GM23338 (cell line): ENCODE data around the gene PDZK1IP1. TPM values are rescaled to one million over a fixed set of nuclear protein-coding genes. Genes with fewer than 3 reads are reported as not detected.
A peak's percentile ranks its signal among the peaks of the same experiment; 100 is the strongest.

ENCODE experiments used
- ATAC-seq: fragments of 200-7000 bp; cut with Tn5 transposase; 3 replicates; pipeline ENCODE4 v1.9.1; 2020
- DNase-seq: peaks from one replicate; pipeline ENCODE4 v3.0.0-alpha.2; 2015; ENCODE audit warnings: low spot score
- H2AFZ ChIP-seq: fragments of 200-600 bp; sonication (generic); 2 replicates; pipeline ENCODE4 v1.8.0; 2016; ENCODE audit warnings: antibody characterized with exemption, mild to moderate bottlenecking, moderate library complexity
- H3F3A ChIP-seq: fragments of 200-600 bp; sonication (generic); replicated peaks from 2 replicates; pipeline ENCODE4 v1.8.0; 2017; ENCODE audit warnings: antibody characterized with exemption, mixed run types, low read depth
- H3K27ac ChIP-seq: fragments of 200-600 bp; sonication (generic); 2 replicates; pipeline ENCODE4 v1.6.1; 2016; ENCODE audit warnings: low read depth
- H3K27me3 ChIP-seq: fragments of 200-600 bp; sonication (generic); 2 replicates; pipeline ENCODE4 v1.8.0; 2016; ENCODE audit warnings: mild to moderate bottlenecking, mixed run types, moderate library complexity; ENCODE audit not compliant: insufficient read depth
- H3K36me3 ChIP-seq: fragments of 200-600 bp; sonication (generic); 2 replicates; pipeline ENCODE4 v1.8.0; 2016; ENCODE audit warnings: mild to moderate bottlenecking; ENCODE audit not compliant: insufficient read depth
- H3K4me1 ChIP-seq: fragments of 200-600 bp; sonication (generic); 2 replicates; pipeline ENCODE4 v1.8.0; 2016; ENCODE audit warnings: mild to moderate bottlenecking, moderate library complexity; ENCODE audit not compliant: insufficient read depth
- H3K4me2 ChIP-seq: fragments of 200-600 bp; sonication (generic); 2 replicates; pipeline ENCODE4 v1.7.1; 2017; ENCODE audit warnings: mixed run types
- H3K4me3 ChIP-seq: fragments of 200-600 bp; sonication (generic); 2 replicates; pipeline ENCODE4 v1.6.1; 2016; ENCODE audit warnings: mixed run types
- H3K79me2 ChIP-seq: fragments of 200-600 bp; sonication (generic); replicated peaks from 2 replicates; pipeline ENCODE4 v1.8.0; 2017; ENCODE audit warnings: mild to moderate bottlenecking; ENCODE audit not compliant: insufficient read depth
- H3K9me2 ChIP-seq: fragments of 200-600 bp; sonication (generic); 2 replicates; pipeline ENCODE4 v1.8.0; 2017; ENCODE audit not compliant: insufficient read depth
- H4K20me1 ChIP-seq: fragments of 200-600 bp; sonication (generic); replicated peaks from 2 replicates; pipeline ENCODE4 v1.8.0; 2017; ENCODE audit warnings: mild to moderate bottlenecking; ENCODE audit not compliant: insufficient read depth
- H3K27ac Mint-ChIP-seq: 2 replicates; pipeline ENCODE4 v1.8.0; 2020; ENCODE audit warnings: inconsistent platforms, mild to moderate bottlenecking, moderate library complexity, mixed read lengths
- H3K27me3 Mint-ChIP-seq: 3 replicates; pipeline ENCODE4 v1.8.0; 2022; ENCODE audit warnings: low read depth, mild to moderate bottlenecking, moderate library complexity, mixed read lengths, inconsistent platforms; ENCODE audit not compliant: insufficient read depth, poor library complexity
- H3K36me3 Mint-ChIP-seq: 3 replicates; pipeline ENCODE4 v1.8.0; 2021; ENCODE audit warnings: low read depth, mild to moderate bottlenecking, inconsistent platforms, moderate library complexity, mixed read lengths
- H3K4me1 Mint-ChIP-seq: 3 replicates; pipeline ENCODE4 v1.8.0; 2020; ENCODE audit warnings: mild to moderate bottlenecking, inconsistent platforms, mixed read lengths
- H3K4me3 Mint-ChIP-seq: 3 replicates; pipeline ENCODE4 v1.8.0; 2021; ENCODE audit warnings: moderate library complexity, mild to moderate bottlenecking, inconsistent platforms, mixed read lengths
- H3K9me3 Mint-ChIP-seq: 3 replicates; pipeline ENCODE4 v1.8.0; 2020; ENCODE audit warnings: moderate library complexity, mild to moderate bottlenecking, inconsistent platforms, mixed read lengths
- CREB1 ChIP-seq: fragments of 250-450 bp; sonication (Bioruptor Pico); IDR thresholded peaks from 2 replicates; pipeline ENCODE4 v1.5.0; 2020; ENCODE audit warnings: low read depth, mild to moderate bottlenecking, moderate library complexity
- EZH2 ChIP-seq: fragments of 200-600 bp; sonication (generic); IDR thresholded peaks from one replicate; pipeline ENCODE4 v1.8.0; 2017; ENCODE audit warnings: antibody characterized with exemption, mild to moderate bottlenecking, low read depth; ENCODE audit not compliant: unreplicated experiment
- EZH2phosphoT487 ChIP-seq: fragments of 200-600 bp; sonication (generic); IDR thresholded peaks from one replicate; pipeline ENCODE4 v1.8.1; 2018; ENCODE audit warnings: antibody characterized with exemption; ENCODE audit not compliant: unreplicated experiment
- JUNB ChIP-seq: IDR thresholded peaks from one replicate; pipeline ENCODE4 v1.6.1; 2016; ENCODE audit warnings: antibody characterized with exemption; ENCODE audit not compliant: unreplicated experiment
- NANOG ChIP-seq: IDR thresholded peaks from 2 replicates; pipeline ENCODE4 v1.6.1; 2016; ENCODE audit warnings: antibody characterized with exemption, borderline replicate concordance
- POLR2AphosphoS5 ChIP-seq: IDR thresholded peaks from 2 replicates; pipeline ENCODE4 v1.6.1; 2016; ENCODE audit warnings: antibody characterized with exemption, low read depth
- ZNF114 ChIP-seq: fragments of 250-450 bp; sonication (Bioruptor Pico); IDR thresholded peaks from 2 replicates; pipeline ENCODE4 v1.5.0; 2020; ENCODE audit warnings: mild to moderate bottlenecking, moderate library complexity
- ZNF331 ChIP-seq: fragments of 250-450 bp; sonication (Bioruptor Pico); IDR thresholded peaks from 2 replicates; pipeline ENCODE4 v1.5.0; 2020; ENCODE audit warnings: low read depth, mild to moderate bottlenecking, moderate library complexity
- ZNF462 ChIP-seq: fragments of 250-450 bp; sonication (Bioruptor Pico); IDR thresholded peaks from 2 replicates; pipeline ENCODE4 v1.5.0; 2020; ENCODE audit warnings: mild to moderate bottlenecking, moderate library complexity
- polyA plus RNA-seq: library from polyadenylated mRNA; unstranded; fragments of >200 nt; fragmentation: Nextera tagmentation; extraction: Ambion mirVana; gene quantifications from 2 replicates; pipeline ENCODE4 v1.2.1, GENCODE V29; 2016
- total RNA-seq: library from RNA; depleted of rRNA; stranded (reverse); fragments of >200 nt; shearing (Covaris generic); gene quantifications from 2 replicates; pipeline ENCODE4 v1.2.3, GENCODE V29; 2014
- TF ChIP-seq, protein P1 (sequence below): IDR thresholded peaks from 2 replicates; pipeline ENCODE4 v1.6.1; 2016; ENCODE audit warnings: antibody characterized with exemption

PDZK1IP1 gene
- total and polyA plus RNA-seq, 2 experiments from 2014 or later: not detected

DNA sequence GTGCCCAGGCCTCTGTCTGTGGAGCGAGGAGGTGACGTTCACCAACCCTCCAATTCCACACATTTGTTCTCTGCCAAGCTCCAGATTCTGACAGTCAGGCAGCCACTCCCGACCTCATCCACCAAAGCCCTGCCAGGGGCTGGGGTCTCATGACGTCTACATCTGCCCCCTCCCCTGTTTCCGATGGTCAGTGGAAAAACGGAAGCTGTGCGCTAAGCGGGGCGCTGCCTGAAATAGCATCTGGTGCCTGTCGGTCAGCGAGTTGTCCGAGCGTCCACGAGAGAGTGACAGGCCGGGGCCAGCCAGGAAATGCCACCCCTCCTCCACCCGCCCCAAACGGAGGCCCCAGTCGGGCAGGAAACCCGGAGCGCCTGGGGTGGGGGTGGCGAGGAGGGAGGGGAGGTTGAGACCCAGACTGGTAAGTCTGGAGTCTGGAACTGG is 45.4 kb upstream of the PDZK1IP1 start (continued):
- TF ChIP-seq ZNF331 (CRISPR knock-in tag): no peak
- peak; percentile 41 for TF ChIP-seq EZH2phosphoT487
- no peak for TF ChIP-seq ZNF114 (CRISPR knock-in tag)
- TF ChIP-seq JUNB: no peak
- TF ChIP-seq CREB1 (CRISPR knock-in tag): 0 out of 2 replicates have a peak, but pooled peaks have one; percentile 7
- no peak for TF ChIP-seq NANOG

DNA sequence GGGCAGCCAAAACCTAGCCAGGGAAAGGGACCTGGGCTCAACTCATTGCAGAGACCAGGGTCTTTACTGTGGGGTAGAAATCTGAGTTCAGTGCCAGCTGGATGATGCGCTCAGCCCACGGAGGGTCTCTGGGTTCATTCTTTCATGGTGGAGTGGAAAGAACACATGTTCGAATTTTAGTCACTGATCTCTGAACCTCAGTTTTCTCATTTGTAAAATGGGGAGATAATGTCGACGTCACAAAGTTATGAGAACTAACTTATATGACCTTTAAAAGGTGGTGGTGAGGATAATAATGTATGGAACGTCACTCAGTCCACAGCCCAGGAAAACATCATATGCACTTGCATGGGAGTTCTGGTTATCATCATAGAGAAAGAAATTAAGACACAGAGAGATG is 43.4 kb upstream of the PDZK1IP1 start:
- H3K4me3 Mint-ChIP-seq: peak overlapping the region; percentile 65; the same call in 1 of the 3 replicates
- Histone ChIP-seq H3K79me2 (no peaks in the 10 kb centered on the region), H3K27ac (no peak overlapping the region), H3K9me2 (no peaks in the 10 kb centered on the region), H4K20me1 (peaks cover 23% of the 10 kb centered on the region; the same call in 1 of the 2 replicates), H3K4me1 (peaks cover 54% of the 10 kb centered on the region), H3K36me3 (no peaks in the 10 kb centered on the region), H3K27me3 (peaks cover 100% of the 10 kb centered on the region), H2AFZ (no peak overlapping the region), H3F3A (peaks cover 13% of the 10 kb centered on the region), H3K4me3 (no peak overlapping the region), H3K4me2 (no peak overlapping the region)
- no peaks in the 10 kb centered on the region for H3K9me3 Mint-ChIP-seq
- DNase-seq (no peak), ATAC-seq (no peak)
- peaks cover 48% of the 10 kb centered on the region for H3K4me1 Mint-ChIP-seq
- peaks cover 88% of the 10 kb centered on the region for H3K27me3 Mint-ChIP-seq
- no peak overlapping the region for H3K27ac Mint-ChIP-seq
- H3K36me3 Mint-ChIP-seq: no peaks in the 10 kb centered on the region
- TF ChIP-seq POLR2AphosphoS5 (no peak), ZNF331 (CRISPR knock-in tag) (no peak), EZH2 (peak; percentile 74), ZNF114 (CRISPR knock-in tag) (no peak)
- TF ChIP-seq, protein P1, sequence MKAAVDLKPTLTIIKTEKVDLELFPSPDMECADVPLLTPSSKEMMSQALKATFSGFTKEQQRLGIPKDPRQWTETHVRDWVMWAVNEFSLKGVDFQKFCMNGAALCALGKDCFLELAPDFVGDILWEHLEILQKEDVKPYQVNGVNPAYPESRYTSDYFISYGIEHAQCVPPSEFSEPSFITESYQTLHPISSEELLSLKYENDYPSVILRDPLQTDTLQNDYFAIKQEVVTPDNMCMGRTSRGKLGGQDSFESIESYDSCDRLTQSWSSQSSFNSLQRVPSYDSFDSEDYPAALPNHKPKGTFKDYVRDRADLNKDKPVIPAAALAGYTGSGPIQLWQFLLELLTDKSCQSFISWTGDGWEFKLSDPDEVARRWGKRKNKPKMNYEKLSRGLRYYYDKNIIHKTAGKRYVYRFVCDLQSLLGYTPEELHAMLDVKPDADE: no peak

GRCh38 chr1:47232187-47232874 is 42.5 kb upstream of the PDZK1IP1 start, which contains the start of gene TAL1:
TSS of gene TAL1 (minus strand) at chr1:47232225. CDS start at chr1:47225888, 6,337 bp downstream.
- ATAC-seq: peak; percentile 20
- H3K27ac Mint-ChIP-seq: no peak within 1 kb of the TSS
- peak within 1 kb of the TSS; percentile 76 for H3K4me2 ChIP-seq
- peak; percentile 79 for DNase-seq
- H2AFZ ChIP-seq: peak within 1 kb of the TSS; percentile 74
- no peaks in the 10 kb centered on the region for H3K36me3 Mint-ChIP-seq
- H3K4me1 ChIP-seq: peaks cover 59% of the 10 kb centered on the region
- peaks cover 100% of the 10 kb centered on the region for H3K27me3 ChIP-seq
- H3K27me3 Mint-ChIP-seq: peaks cover 95% of the 10 kb centered on the region
- H3K9me2 ChIP-seq: no peaks in the 10 kb centered on the region
- H3K4me3 Mint-ChIP-seq: peak within 1 kb of the TSS; percentile 71
- peaks cover 54% of the 10 kb centered on the region for H3K4me1 Mint-ChIP-seq
- peaks cover 26% of the 10 kb centered on the region; the same call in 1 of the 2 replicates for H4K20me1 ChIP-seq
- no peaks in the 10 kb centered on the region for H3K9me3 Mint-ChIP-seq
- H3K4me3 ChIP-seq: peak within 1 kb of the TSS; percentile 53
- H3K27ac ChIP-seq: no peak within 1 kb of the TSS
- no peaks in the 10 kb centered on the region for H3K36me3 ChIP-seq
- TF ChIP-seq EZH2phosphoT487 (peak; percentile 70), EZH2 (peak; percentile 68), ZNF462 (CRISPR knock-in tag) (no peak), NANOG (no peak)
- H3K79me2 ChIP-seq: no peaks in the 10 kb centered on the region
- H3F3A ChIP-seq: peaks cover 16% of the 10 kb centered on the region
